GM21447 (cell line): Measurements from ENCODE around the gene RDX.

Experiments
- ATAC-seq: cut with Tn5 transposase; IDR thresholded peaks from one replicate; pipeline ENCODE4 v1.9.1; 2021; ENCODE audit not compliant: unreplicated experiment

RDX gene

GRCh38 chr11:110296226-110297075 is at the start of gene RDX:
Gene RDX, minus strand, starts transcription at chr11:110296614. Its CDS starts 16,922 bp downstream, at chr11:110279692.
- peak; percentile 57 for ATAC-seq

- ATAC-seq, result peak; percentile 47
These were observed 49.3 kb upstream of the RDX start for GRCh38 chr11:110345743-110346142.

GRCh38 chr11:110340436-110340835 is 44.0 kb upstream of the RDX start:
- no peak for ATAC-seq

- no peak for ATAC-seq
These were observed 43.2 kb upstream of the RDX start for GRCh38 chr11:110339456-110340250.

- peak; percentile 56 for ATAC-seq
These were observed 42.3 kb upstream of the RDX start for GRCh38 chr11:110338684-110339083.

- no peak for ATAC-seq
These were observed 41.3 kb upstream of the RDX start for GRCh38 chr11:110337570-110338193.

- ATAC-seq, result no peak
These were observed 39.6 kb upstream of the RDX start for GRCh38 chr11:110336054-110336453.

- no peak for ATAC-seq
These were observed 38.9 kb upstream of the RDX start for GRCh38 chr11:110335358-110335757.

- ATAC-seq, result no peak
These were observed 35.2 kb upstream of the RDX start for GRCh38 chr11:110331626-110332025.

GRCh38 chr11:110329445-110329844 is 33.0 kb upstream of the RDX start:
- ATAC-seq, result no peak

GRCh38 chr11:110327508-110327907 is 31.1 kb upstream of the RDX start:
- ATAC-seq, result no peak

GRCh38 chr11:110323786-110324185 is 27.4 kb upstream of the RDX start:
- ATAC-seq, result no peak

GRCh38 chr11:110319501-110319900 is 23.1 kb upstream of the RDX start:
- no peak for ATAC-seq

GRCh38 chr11:110318638-110319404 is 22.4 kb upstream of the RDX start:
- ATAC-seq, result no peak

GRCh38 chr11:110317516-110317932 is 21.1 kb upstream of the RDX start:
- ATAC-seq, result no peak

- ATAC-seq, result no peak
These were observed 18.1 kb upstream of the RDX start for GRCh38 chr11:110314366-110315095.

- no peak for ATAC-seq
These were observed 16.3 kb upstream of the RDX start for GRCh38 chr11:110312670-110313069.

GRCh38 chr11:110311783-110312579 is 15.6 kb upstream of the RDX start:
- ATAC-seq, result no peak

- ATAC-seq, result no peak
These were observed 11.7 kb upstream of the RDX start for GRCh38 chr11:110308071-110308470.
